RPMI8226 (cell line): ENCODE data around the gene C1D.
"Not testable (repeated sequence)": the region's sequence is repeated elsewhere in the genome, so short reads cannot be mapped to it uniquely, and the experiment has no call there.

Experiments used
- DNase-seq: peaks from one replicate; pipeline ENCODE4 v3.0.0-alpha.2; 2015

C1D gene

GRCh38 chr2:68062680-68063387 lies at the start of gene C1D:
Gene C1D (minus strand): TSS chr2:68063004. CDS start chr2:68047310, 15,694 bp downstream.
- peak; percentile 93 for DNase-seq

GRCh38 chr2:68110102-68110501 lies 47.3 kb upstream of the C1D start:
- peak; percentile 51 for DNase-seq

- DNase-seq, result no peak
These were observed 45.3 kb upstream of the C1D start for GRCh38 chr2:68108120-68108519.

GRCh38 chr2:68107475-68107874 lies 44.7 kb upstream of the C1D start:
- DNase-seq, result no peak

GRCh38 chr2:68104111-68104835 lies 41.5 kb upstream of the C1D start:
- DNase-seq, result no peak

- DNase-seq, result no peak
These were observed 40.9 kb upstream of the C1D start for GRCh38 chr2:68103709-68104055.

- DNase-seq, result no peak
These were observed 40.4 kb upstream of the C1D start for GRCh38 chr2:68103030-68103708.

- no peak for DNase-seq
These were observed 37.4 kb upstream of the C1D start for GRCh38 chr2:68100189-68100588.

- DNase-seq, result no peak
These were observed 36.5 kb upstream of the C1D start for GRCh38 chr2:68099260-68099659.

GRCh38 chr2:68098291-68098797 lies 35.5 kb upstream of the C1D start:
- no peak for DNase-seq

GRCh38 chr2:68094111-68094510 lies 31.3 kb upstream of the C1D start:
- DNase-seq, result no peak

- no peak for DNase-seq
These were observed 30.8 kb upstream of the C1D start for GRCh38 chr2:68093634-68094033.

GRCh38 chr2:68091439-68092034 lies 28.7 kb upstream of the C1D start:
- DNase-seq, result no peak

GRCh38 chr2:68089961-68090360 lies 27.2 kb upstream of the C1D start:
- no peak for DNase-seq

GRCh38 chr2:68088940-68089339 lies 26.1 kb upstream of the C1D start:
- no peak for DNase-seq

GRCh38 chr2:68086166-68086565 lies 23.4 kb upstream of the C1D start:
- peak; percentile 39 for DNase-seq

- peak; percentile 56 for DNase-seq
These were observed 20.5 kb upstream of the C1D start for GRCh38 chr2:68083346-68083745.

GRCh38 chr2:68074050-68074449 lies 11.2 kb upstream of the C1D start:
- DNase-seq, result no peak

- DNase-seq, result not testable (repeated sequence)
These were observed 1.2 kb upstream of the C1D start for GRCh38 chr2:68063797-68064646.

GRCh38 chr2:68060652-68061051 lies 2.2 kb downstream of the C1D start:
- DNase-seq, result no peak

GRCh38 chr2:68059784-68060525 lies 2.8 kb downstream of the C1D start:
- no peak for DNase-seq
